GM21825 (cell line): Measurements from ENCODE around the gene IRF9.

ENCODE experiments used
- ATAC-seq: cut with Tn5 transposase; IDR thresholded peaks from one replicate; pipeline ENCODE4 v1.9.1; 2021; ENCODE audit warnings: mild to moderate bottlenecking, moderate library complexity; ENCODE audit not compliant: unreplicated experiment

IRF9 gene

GRCh38 chr14:24146978-24147760 is 13.9 kb upstream of the IRF9 start, which contains the start of gene RNF31:
TSS of gene RNF31 (plus strand) at chr14:24147498. CDS start at chr14:24147699, 201 bp downstream.
- peak; percentile 74 for ATAC-seq

- no peak for ATAC-seq
Observed at GRCh38 chr14:24147761-24148428, 13.2 kb upstream of the IRF9 start.

GRCh38 chr14:24149302-24149969 is 11.6 kb upstream of the IRF9 start:
- ATAC-seq, result no peak

GRCh38 chr14:24150061-24150460 is 11.0 kb upstream of the IRF9 start:
- no peak for ATAC-seq

- no peak for ATAC-seq
Observed at GRCh38 chr14:24150567-24150966, 10.5 kb upstream of the IRF9 start.

- ATAC-seq, result no peak
Observed at GRCh38 chr14:24150993-24151392, 10.1 kb upstream of the IRF9 start.

- ATAC-seq, result no peak
Observed at GRCh38 chr14:24151404-24152080, 9.5 kb upstream of the IRF9 start.

GRCh38 chr14:24155100-24155499 is 6.0 kb upstream of the IRF9 start:
- ATAC-seq, result no peak

GRCh38 chr14:24156840-24157239 is 4.2 kb upstream of the IRF9 start:
- ATAC-seq, result no peak

- ATAC-seq, result no peak
Observed at GRCh38 chr14:24157331-24157730, 3.7 kb upstream of the IRF9 start.

- ATAC-seq, result no peak
Observed at GRCh38 chr14:24159777-24160498, 1.1 kb upstream of the IRF9 start.

GRCh38 chr14:24160499-24160849 is 591 bp upstream of the IRF9 start:
- peak; percentile 3 for ATAC-seq

- no peak for ATAC-seq
Observed at GRCh38 chr14:24162093-24162492, 1.0 kb downstream of the IRF9 start.

GRCh38 chr14:24164518-24164991 is 3.5 kb downstream of the IRF9 start:
- ATAC-seq, result no peak

GRCh38 chr14:24165785-24166184 is 4.7 kb downstream of the IRF9 start:
- no peak for ATAC-seq

- no peak for ATAC-seq
Observed at GRCh38 chr14:24167469-24168114, 6.5 kb downstream of the IRF9 start.

GRCh38 chr14:24171422-24172260 is 10.6 kb downstream of the IRF9 start, which contains the start of gene REC8:
TSS of gene REC8 (plus strand) at chr14:24172080. CDS start at chr14:24172553, 473 bp downstream.
- ATAC-seq, result peak; percentile 81

- ATAC-seq, result no peak
Observed at GRCh38 chr14:24172261-24172860, 11.3 kb downstream of the IRF9 start.

GRCh38 chr14:24172871-24173281 is 11.8 kb downstream of the IRF9 start:
- no peak for ATAC-seq
